Esophagus muscularis mucosa (tissue), 4 donors: ENCODE results near the gene MAPK11. TPM values are rescaled to one million over a fixed set of nuclear protein-coding genes. Genes with fewer than 3 reads are reported as not detected.
A peak's percentile ranks its signal among the peaks of the same experiment; 100 is the strongest.

Experiments used
- DNase-seq: peaks from one replicate; pipeline ENCODE4 v3.0.0-alpha.2; 2017; ENCODE audit errors: extremely low spot score
- H3K27ac ChIP-seq, 4 donors: fragments of 200-600 bp; sonication (generic); replicated peaks in 1 of 4; 1 replicate in 3 of 4; 2 replicates in 1 of 4; pipeline ENCODE4 v1.5.1; 2016 to 2019; ENCODE audit warnings: mild to moderate bottlenecking in 1 of 4
- H3K27me3 ChIP-seq, 4 donors: fragments of 200-600 bp; sonication (generic); one replicate each; pipeline versions ENCODE4 v1.5.1 to v1.6.0; 2016 to 2019
- H3K36me3 ChIP-seq, 4 donors: fragments of 200-600 bp; sonication (generic); one replicate each; pipeline ENCODE4 v1.5.1; 2016 to 2019
- H3K4me1 ChIP-seq, 4 donors: fragments of 200-600 bp; sonication (generic); one replicate each; pipeline ENCODE4 v1.5.1; 2016 to 2019
- H3K4me3 ChIP-seq, 4 donors: fragments of 200-600 bp; sonication (generic); 1 replicate in 2 of 4; 2 replicates in 2 of 4; pipeline ENCODE4 v1.5.1; 2016 to 2019; ENCODE audit warnings: mild to moderate bottlenecking in 4 of 4, moderate library complexity in 1 of 4
- H3K9me3 ChIP-seq, 4 donors: fragments of 200-600 bp; sonication (generic); 1 replicate in 3 of 4; 2 replicates in 1 of 4; pipeline ENCODE4 v1.5.1; 2016 to 2019
- EP300 ChIP-seq: sonication (generic); formaldehyde crosslinking; IDR thresholded peaks from one replicate; pipeline ENCODE4 v1.6.1; 2017; ENCODE audit warnings: antibody characterized with exemption
- POLR2A ChIP-seq: fragments of 450-650 bp; IDR thresholded peaks from one replicate; pipeline ENCODE4 v1.6.1; 2017; ENCODE audit warnings: antibody characterized with exemption, moderate library complexity, mild to moderate bottlenecking, low read depth
- POLR2AphosphoS5 ChIP-seq, 2 donors: sonication (generic); formaldehyde crosslinking; IDR thresholded peaks; one replicate each; pipeline ENCODE4 v1.6.1; 2017; ENCODE audit warnings: antibody characterized with exemption in 2 of 2
- WGBS: methylation state at CpG from one replicate; pipeline ENCODE4 v1.1.5; 2018; 5-methylcytosine and 5-hydroxymethylcytosine counted together
- intact Hi-C: fragments of 100-400 bp; cut with DNase I; formaldehyde crosslinking; loops from one replicate; pipeline ENCODE4 v1.15.1; 2023
- total RNA-seq, 4 donors: library from RNA; depleted of rRNA; stranded (reverse); fragments of >200 nt; gene quantifications; one replicate each; pipeline versions ENCODE4 v1.1.0 to v1.2.1, GENCODE V29; 2016
- TF ChIP-seq, protein P1 (sequence below), 3 experiments: fragments of 200-600 bp in 2 of 3; fragments of 450-650 bp in 1 of 3; sonication (generic) in 2 of 3; IDR thresholded peaks; one replicate each; pipeline ENCODE4 v1.5.1; 2017 to 2019; ENCODE audit warnings: antibody characterized with exemption in 3 of 3, mild to moderate bottlenecking in 2 of 3, moderate library complexity in 1 of 3

The MAPK11 gene
- total RNA-seq, 4 donors from 2014 or later, result 3.7 to 12.5 (median 10.1) TPM

DNA sequence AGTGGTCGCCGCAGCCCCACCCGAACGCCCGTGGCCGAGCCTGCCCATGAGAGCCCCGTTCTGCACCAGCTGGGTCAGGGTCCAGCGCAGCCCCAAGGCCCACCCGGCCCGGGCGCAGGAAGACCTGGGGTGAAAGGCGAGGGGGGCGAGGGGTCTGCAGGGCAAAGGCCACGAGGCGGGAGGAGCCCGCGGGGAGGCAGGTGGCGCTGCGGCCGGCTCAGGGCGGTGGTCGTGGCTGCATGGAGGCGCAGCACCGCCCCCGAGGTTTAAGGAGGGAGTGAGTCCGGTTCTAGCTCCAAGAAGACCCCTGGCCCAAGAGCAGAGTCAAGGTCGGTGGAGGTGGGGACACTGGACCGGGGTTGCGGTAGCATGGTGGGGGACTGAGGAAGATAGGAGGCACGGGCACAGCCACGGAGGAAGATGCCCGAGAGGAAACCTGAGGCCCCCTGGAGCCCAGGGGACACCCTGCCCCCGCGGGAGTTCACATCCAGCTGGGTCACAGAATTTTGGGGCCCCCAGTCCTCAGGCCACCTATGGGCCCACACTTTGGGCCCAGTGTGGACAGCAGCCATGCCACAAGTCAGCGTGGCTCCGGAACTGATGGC is 18.6 kb downstream of the MAPK11 start:
- Histone ChIP-seq H3K36me3 (peaks cover 0 to 23% (median 8%) of the 10 kb centered on the region in 4 donors), H3K27ac (peak overlapping the region; percentile 72 to 83 (median 78)), H3K9me3 (no peaks in the 10 kb centered on the region), H3K27me3 (no peaks in the 10 kb centered on the region), H3K4me3 (peak overlapping the region; percentile 68 to 82 (median 76)), H3K4me1 (peaks cover 24 to 56% (median 44%) of the 10 kb centered on the region in 4 donors)
- WGBS, result 0% methylated on average over 6 of the region's 36 CpGs
- TF ChIP-seq, protein P1, sequence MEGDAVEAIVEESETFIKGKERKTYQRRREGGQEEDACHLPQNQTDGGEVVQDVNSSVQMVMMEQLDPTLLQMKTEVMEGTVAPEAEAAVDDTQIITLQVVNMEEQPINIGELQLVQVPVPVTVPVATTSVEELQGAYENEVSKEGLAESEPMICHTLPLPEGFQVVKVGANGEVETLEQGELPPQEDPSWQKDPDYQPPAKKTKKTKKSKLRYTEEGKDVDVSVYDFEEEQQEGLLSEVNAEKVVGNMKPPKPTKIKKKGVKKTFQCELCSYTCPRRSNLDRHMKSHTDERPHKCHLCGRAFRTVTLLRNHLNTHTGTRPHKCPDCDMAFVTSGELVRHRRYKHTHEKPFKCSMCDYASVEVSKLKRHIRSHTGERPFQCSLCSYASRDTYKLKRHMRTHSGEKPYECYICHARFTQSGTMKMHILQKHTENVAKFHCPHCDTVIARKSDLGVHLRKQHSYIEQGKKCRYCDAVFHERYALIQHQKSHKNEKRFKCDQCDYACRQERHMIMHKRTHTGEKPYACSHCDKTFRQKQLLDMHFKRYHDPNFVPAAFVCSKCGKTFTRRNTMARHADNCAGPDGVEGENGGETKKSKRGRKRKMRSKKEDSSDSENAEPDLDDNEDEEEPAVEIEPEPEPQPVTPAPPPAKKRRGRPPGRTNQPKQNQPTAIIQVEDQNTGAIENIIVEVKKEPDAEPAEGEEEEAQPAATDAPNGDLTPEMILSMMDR (IDR thresholded peaks at IDR 0.05), result no peak
- TF ChIP-seq POLR2AphosphoS5 (IDR thresholded peaks at IDR 0.05), result no peak
- no peak for TF ChIP-seq EP300
- TF ChIP-seq POLR2A, result no peak
- DNase-seq, result no peak
- intact Hi-C loops, result loop anchor here (1.0 kb wide), 1 partner anchor 91 kb away; no protein-coding TSS in a partner anchor

DNA sequence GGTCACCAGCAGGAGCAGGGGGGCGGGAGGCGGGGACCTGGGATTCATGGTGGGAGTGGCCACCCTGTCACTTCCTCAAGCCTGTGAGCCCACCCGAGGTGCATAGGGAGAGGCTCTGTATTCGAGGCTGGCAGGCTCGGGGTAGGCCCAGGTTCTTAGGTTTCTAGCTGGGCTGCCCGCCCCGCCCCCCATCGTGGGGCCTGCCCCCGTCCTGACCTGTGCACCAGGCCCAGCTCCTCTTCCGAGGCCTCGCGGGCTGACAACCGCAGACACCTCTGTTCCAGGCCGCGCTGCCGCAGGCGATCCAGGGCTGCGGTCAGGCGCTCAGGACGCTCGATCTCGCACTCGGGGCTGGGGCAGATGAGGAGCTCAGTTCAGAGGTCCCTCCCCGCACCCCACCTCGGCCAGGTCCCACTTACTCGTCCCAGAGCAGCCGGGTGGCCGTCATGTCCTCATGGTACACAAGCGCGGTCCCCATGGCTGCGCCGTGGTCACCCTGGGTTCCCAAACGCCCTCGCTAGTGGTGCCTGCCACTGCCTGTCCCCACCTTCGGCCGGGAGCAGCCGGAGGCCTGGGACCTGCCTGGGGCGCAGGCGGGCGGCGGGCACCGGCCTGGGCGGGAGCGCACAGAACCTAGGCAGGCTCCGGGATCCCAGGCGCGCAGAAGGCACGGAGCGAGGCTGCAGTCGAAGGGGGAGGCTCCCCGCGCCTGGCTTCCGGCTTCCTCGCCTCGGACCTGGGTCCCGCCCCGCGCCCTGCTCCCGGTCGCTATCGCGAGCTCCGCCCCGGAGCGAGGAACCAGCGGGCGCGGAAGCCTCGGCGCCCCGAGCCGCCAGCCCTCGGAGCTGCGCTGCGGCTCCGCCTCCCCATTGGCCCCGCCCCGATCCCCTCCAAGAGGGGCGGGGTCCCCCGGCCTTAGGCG is 19.4 kb downstream of the MAPK11 start, which contains the start of gene HDAC10:
Gene HDAC10, minus strand, starts transcription at position 711 of the 922 bp plus-strand sequence. Its CDS starts 233 bp downstream, at position 478.
- H3K27ac ChIP-seq, result peak within 1 kb of the TSS; percentile 72 to 83 (median 78)
- intact Hi-C loops, result no loop called here
- H3K9me3 ChIP-seq, result no peaks in the 10 kb centered on the region
- peaks cover 0 to 29% (median 14%) of the 10 kb centered on the region in 4 donors for H3K36me3 ChIP-seq
- no peak for TF ChIP-seq EP300
- no peak for TF ChIP-seq POLR2A
- TF ChIP-seq, protein P1 (IDR thresholded peaks at IDR 0.05), result no peak
- TF ChIP-seq POLR2AphosphoS5 (IDR thresholded peaks at IDR 0.05), result peak in 1 of 2 donors; percentile 59
- H3K4me3 ChIP-seq, result peak within 1 kb of the TSS; percentile 68 to 82 (median 76)
- H3K4me1 ChIP-seq, result peaks cover 28 to 63% (median 49%) of the 10 kb centered on the region in 4 donors
- no peaks in the 10 kb centered on the region for H3K27me3 ChIP-seq
- DNase-seq, result no peak
- WGBS, result 0% methylated on average over 3 of the region's 81 CpGs

DNA sequence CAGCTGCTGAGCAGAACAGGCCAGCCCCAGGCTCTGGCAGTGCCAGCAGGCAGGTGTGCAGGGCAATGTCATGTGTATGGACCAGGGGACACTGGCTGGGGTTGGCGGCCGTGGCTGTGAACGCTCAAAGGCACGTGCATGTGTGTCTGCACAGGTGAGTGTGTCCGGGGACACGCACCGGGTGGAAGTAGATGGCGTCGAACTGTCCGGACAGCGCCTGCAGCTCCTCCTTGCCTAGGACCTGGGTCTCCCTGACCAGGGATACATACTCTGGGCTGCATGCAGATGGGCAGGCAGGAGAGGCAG is 20.0 kb downstream of the MAPK11 start:
- no peak for TF ChIP-seq EP300
- TF ChIP-seq POLR2AphosphoS5 (IDR thresholded peaks at IDR 0.05), result no peak
- TF ChIP-seq, protein P1 (IDR thresholded peaks at IDR 0.05), result no peak
- TF ChIP-seq POLR2A, result no peak
- H3K4me1 ChIP-seq, result peaks cover 34 to 69% (median 55%) of the 10 kb centered on the region in 4 donors
- H3K36me3 ChIP-seq, result peaks cover 0 to 23% (median 12%) of the 10 kb centered on the region in 4 donors
- H3K27me3 ChIP-seq, result no peaks in the 10 kb centered on the region
- intact Hi-C loops, result no loop called here
- no peaks in the 10 kb centered on the region for H3K9me3 ChIP-seq
- DNase-seq, result no peak
- H3K27ac ChIP-seq, result peak overlapping the region in 3 of 4 donors; percentile 72 to 80 (median 75)
- H3K4me3 ChIP-seq, result peak overlapping the region; percentile 68 to 82 (median 76)
- 87% methylated on average over 10 of the region's 11 CpGs for WGBS

DNA sequence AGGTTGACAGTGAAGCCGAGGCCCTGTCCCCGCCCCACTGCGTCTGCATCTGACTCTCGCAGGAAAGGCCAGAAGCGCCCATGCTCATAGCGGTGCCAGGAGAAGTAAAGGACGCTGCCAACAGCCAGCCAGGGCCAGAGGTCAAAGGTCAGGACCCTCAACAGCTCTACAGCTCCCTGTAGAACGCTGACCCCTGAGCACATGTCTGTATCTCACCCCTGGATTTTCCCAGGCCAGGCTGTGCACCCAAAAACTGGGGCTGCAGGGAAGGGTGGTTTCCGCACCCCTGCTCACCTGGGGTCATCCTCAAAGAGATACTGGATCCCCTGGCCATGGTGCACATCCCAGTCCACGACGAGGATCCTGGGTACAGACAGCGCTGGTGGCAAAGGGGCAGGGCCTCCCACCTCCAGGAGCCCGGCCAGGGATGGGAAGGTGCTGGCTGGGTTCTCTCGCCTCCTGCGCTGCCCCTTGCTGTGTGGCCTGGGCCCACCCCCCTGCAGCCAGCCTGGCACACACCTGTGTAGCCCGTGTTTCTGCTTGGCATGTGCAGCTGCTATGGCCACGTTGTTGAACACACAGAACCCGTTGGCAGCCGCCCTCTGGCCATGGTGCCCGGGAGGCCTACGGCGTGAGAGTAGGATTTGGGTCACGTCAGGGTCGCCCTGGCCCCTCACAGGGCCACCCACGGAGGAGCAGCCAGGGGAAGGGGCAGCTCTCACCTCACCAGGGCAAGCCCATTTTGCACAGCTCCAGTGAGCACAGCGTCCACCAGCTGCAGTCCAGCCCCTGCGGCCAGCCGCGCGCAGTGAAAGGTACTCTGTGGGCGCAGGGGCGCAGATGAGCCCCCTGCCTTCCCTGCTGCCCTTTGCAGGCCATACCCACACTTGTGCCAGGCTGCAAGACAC is 20.6 kb downstream of the MAPK11 start:
- Histone ChIP-seq H3K27me3 (no peaks in the 10 kb centered on the region), H3K4me1 (peaks cover 34 to 71% (median 55%) of the 10 kb centered on the region in 4 donors), H3K9me3 (no peaks in the 10 kb centered on the region), H3K36me3 (peaks cover 0 to 22% (median 10%) of the 10 kb centered on the region in 4 donors), H3K27ac (no peak overlapping the region), H3K4me3 (peak overlapping the region in 3 of 4 donors; percentile 68 to 82 (median 75))
- TF ChIP-seq POLR2A, result no peak
- no peak for TF ChIP-seq POLR2AphosphoS5 (IDR thresholded peaks at IDR 0.05)
- TF ChIP-seq, protein P1 (IDR thresholded peaks at IDR 0.05), result no peak
- TF ChIP-seq EP300, result no peak
- WGBS, result 83% methylated on average over 14 of the region's 32 CpGs
- no peak for DNase-seq
- intact Hi-C loops, result loop anchor here (10.0 kb wide), 1 partner anchor 225 kb away; the partner anchor contains the start of gene SBF1
